GM12874 (cell line): ENCODE data around the gene PLPP3.

Experiments
- TF ChIP-seq, protein P1 (sequence below): IDR thresholded peaks from 2 replicates; pipeline ENCODE4 v1.5.1; 2011; ENCODE audit warnings: low read depth, mild to moderate bottlenecking, control low read depth, low read length, moderate library complexity; ENCODE audit not compliant: insufficient read depth

The PLPP3 gene

DNA sequence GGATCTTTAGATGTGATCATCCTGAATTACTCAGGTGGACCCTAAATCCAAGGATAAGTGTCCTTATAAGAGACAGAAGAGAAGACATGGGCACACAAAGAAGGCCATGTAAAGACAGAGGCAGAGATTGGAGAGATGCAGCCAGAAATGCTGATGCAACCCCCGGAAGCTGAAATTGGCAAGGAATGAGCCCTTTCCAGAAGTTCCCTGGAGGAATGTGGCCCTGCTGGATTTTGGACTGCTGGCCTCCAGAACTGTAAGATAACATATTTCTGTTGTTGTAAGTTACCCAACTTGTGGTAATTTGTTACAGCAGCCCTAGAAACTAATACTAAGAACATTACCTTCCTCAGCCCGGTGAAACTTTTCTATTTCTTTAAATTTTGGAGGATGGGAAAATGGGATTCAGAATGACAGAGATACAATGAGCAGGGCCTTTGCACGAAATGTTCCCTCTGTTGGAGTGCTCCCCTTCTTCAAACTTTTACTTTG, 11.2 kb upstream of the PLPP3 start:
- TF ChIP-seq, protein P1, sequence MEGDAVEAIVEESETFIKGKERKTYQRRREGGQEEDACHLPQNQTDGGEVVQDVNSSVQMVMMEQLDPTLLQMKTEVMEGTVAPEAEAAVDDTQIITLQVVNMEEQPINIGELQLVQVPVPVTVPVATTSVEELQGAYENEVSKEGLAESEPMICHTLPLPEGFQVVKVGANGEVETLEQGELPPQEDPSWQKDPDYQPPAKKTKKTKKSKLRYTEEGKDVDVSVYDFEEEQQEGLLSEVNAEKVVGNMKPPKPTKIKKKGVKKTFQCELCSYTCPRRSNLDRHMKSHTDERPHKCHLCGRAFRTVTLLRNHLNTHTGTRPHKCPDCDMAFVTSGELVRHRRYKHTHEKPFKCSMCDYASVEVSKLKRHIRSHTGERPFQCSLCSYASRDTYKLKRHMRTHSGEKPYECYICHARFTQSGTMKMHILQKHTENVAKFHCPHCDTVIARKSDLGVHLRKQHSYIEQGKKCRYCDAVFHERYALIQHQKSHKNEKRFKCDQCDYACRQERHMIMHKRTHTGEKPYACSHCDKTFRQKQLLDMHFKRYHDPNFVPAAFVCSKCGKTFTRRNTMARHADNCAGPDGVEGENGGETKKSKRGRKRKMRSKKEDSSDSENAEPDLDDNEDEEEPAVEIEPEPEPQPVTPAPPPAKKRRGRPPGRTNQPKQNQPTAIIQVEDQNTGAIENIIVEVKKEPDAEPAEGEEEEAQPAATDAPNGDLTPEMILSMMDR: no peak

DNA sequence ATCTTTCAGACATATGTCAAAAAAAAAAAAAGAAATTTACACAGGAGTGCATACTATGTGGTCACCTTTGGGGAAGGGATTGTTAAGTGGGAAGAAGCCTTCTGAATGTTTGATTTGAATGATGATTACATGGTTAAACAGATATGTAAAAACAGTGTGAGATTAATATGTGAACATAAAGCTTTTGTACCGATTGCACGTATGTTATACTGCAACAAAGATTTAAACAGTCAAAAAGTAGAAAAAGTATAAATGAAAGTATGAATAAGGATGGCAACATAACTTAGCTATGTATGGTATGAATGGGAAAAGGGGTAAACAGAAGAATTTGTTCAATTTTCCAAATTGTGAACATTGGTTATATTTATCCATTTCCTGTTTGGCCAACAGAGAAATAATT, 10.0 kb upstream of the PLPP3 start:
- TF ChIP-seq, protein P1: no peak

DNA sequence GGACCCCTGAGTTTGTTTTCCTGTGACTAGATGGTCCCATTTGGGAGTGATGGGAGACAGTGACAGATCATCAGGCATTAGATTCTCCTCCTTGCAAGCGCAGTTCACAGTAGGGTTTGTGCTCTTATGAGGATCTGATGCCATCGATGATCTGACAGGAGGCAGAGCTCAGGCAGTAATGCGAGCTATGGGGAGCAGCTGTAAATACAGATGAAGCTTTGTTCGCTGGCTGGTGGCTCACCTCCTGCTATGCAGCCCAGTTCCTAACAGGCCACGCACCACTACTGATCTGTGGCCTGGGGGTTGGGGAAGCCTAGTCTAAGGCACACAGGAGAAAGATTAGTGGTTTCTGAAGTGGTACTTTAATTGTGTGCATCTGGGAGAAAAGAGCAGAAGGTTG, 7.1 kb upstream of the PLPP3 start:
- TF ChIP-seq, protein P1: no peak

DNA sequence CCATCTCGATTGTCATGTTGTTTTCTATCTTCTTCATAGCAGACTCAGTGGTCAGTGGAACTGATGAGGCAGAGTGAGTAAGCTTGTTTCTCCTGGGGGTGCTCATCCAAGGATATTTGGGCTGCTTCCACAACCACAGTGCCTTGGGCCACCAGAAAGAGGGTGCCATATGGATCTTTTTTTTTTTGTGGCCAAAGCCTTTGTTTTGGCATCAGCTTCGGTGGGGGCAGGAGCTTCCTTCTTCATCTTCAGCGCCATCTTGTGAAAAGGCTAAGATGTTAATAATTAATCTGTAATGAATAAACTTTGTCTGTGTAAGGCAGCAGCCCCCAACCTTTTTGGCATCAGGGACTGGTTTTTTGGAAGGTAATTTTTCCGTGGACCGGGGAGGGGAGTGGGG, 6.6 kb upstream of the PLPP3 start:
- TF ChIP-seq, protein P1: no peak

DNA sequence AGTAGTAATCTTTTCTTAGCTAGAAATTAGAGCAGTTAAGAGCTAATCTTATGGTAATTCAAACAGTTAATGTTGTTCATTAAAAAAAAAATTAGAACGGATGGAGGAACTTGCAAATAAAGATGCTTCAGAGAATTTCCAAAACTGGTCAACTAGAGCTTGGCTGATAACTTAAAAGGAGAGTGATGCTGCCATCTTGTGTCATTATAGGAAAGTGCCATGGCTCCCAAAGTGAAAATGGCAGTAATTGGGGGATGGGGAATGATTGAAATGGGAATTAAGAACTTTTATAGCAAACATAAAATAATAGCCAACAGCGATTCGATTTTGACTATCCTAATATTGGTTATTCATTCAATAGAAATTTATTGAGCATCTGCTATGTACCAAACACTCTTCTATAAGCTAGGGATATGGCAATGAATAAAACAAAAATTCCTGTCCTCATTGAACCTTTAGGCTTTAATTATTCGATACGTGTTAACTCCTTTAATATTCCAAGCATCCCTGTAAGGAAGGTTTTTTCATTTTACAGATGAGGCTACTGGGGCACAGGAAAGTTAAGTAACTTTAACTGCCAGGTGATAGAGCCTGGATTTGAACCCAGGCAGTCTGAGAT, 5.7 kb upstream of the PLPP3 start:
- TF ChIP-seq, protein P1: peak; percentile 59

DNA sequence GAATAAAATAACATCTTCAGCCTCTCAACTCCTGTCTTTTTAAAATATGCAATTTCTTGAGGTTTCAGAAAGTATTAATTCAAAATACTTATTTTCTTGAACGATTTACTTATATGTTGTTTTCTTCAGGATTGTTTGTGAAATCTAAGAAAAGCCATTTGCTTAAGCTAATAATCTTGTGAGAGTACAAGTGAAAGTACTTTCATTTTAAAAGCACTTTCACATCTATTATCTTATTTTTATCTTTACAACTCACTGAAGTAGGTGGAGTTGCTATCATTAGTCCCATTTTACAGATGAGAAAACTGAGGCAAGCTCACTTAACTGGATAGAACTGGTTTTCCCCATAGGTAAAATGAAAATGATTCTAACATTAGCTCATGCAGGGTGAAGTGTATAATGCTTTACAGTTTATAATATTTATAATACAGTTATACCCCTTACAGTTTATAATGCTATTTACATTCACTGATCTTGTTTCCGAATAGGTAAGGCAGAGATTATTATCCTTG, 4.7 kb upstream of the PLPP3 start:
- TF ChIP-seq, protein P1: no peak

DNA sequence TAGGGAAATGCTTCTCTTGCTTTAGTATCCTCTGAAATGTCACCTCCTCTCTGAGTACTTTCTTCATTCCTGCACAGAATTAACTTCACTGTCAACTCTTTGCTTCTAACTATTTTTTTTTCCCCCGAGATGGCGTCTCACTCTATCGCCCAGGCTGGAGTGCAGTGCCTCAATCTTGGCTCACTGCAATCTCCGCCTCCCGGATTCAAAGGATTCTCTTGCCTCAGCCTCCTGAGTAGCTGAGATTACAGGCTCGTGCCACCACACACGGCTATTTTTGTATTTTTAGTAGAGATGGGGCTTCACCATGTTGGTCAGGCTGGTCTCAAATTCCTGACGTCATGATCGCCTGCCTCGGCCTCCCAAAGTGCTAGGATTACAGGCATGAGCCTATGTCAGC, 1.4 kb upstream of the PLPP3 start:
- TF ChIP-seq, protein P1: no peak
